IMR-90 (cell line): ENCODE results near the gene SPEM1. TPM values are rescaled to one million over a fixed set of nuclear protein-coding genes. Genes with fewer than 3 reads are reported as not detected.

ENCODE experiments used
- ATAC-seq: fragments of 200-7000 bp; cut with Tn5 transposase; 2 replicates; pipeline ENCODE4 v1.9.1; 2020; ENCODE audit warnings: low read depth, mild to moderate bottlenecking, moderate library complexity
- BruUV-seq: library from RNA; stranded (reverse); fragments of 400-500 nt; replicated peaks from 2 replicates; lab custom pipeline; 2021; lab: Mats Ljungman, UMichigan
- CTCF ChIA-PET: fragments of 300-600 bp; formaldehyde crosslinking; extraction: SDS; loops from one replicate; lab custom pipeline; 2021; ENCODE audit warnings: antibody characterized with exemption; lab: Yijun Ruan, JAX
- POLR2A ChIA-PET: fragments of 300-600 bp; sonication (Branson Sonifier 250); formaldehyde crosslinking; loops from one replicate; lab custom pipeline; 2022; ENCODE audit warnings: antibody characterized with exemption; ENCODE audit not compliant: unreplicated experiment; lab: Charles Lee
- DNase-seq: peaks from one replicate; pipeline ENCODE4 v3.0.0; 2013
- H2AFZ ChIP-seq: replicated peaks from 2 replicates; pipeline ENCODE3; 2013; ENCODE audit warnings: low read length, mild to moderate bottlenecking; ENCODE audit not compliant: poor library complexity
- H2AK5ac ChIP-seq: 2 replicates; pipeline ENCODE4 v1.6.1; 2013; ENCODE audit warnings: low read depth, low read length, inconsistent platforms
- H2AK9ac ChIP-seq: replicated peaks from 2 replicates; pipeline ENCODE3; 2013; ENCODE audit warnings: mild to moderate bottlenecking, low read depth, low read length, moderate library complexity; ENCODE audit not compliant: poor library complexity
- H2BK120ac ChIP-seq: 2 replicates; pipeline ENCODE4 v1.6.1; 2013; ENCODE audit warnings: low read depth, low read length, inconsistent platforms
- H2BK15ac ChIP-seq: 3 replicates; pipeline ENCODE4 v1.6.1; 2013; ENCODE audit warnings: low read depth, low read length, inconsistent platforms
- H2BK20ac ChIP-seq: 2 replicates; pipeline ENCODE4 v1.6.1; 2013; ENCODE audit warnings: low read depth, mild to moderate bottlenecking, inconsistent platforms, low read length, moderate library complexity
- H2BK5ac ChIP-seq: 2 replicates; pipeline ENCODE4 v1.6.1; 2013; ENCODE audit warnings: mild to moderate bottlenecking, low read depth, low read length, inconsistent platforms; ENCODE audit not compliant: poor library complexity, severe bottlenecking
- H3K14ac ChIP-seq: replicated peaks from 2 replicates; pipeline ENCODE4 v1.6.1; 2013; ENCODE audit warnings: low read depth, low read length, inconsistent platforms
- H3K18ac ChIP-seq: 2 replicates; pipeline ENCODE4 v1.6.1; 2013; ENCODE audit warnings: low read depth, low read length, control low read depth
- H3K23ac ChIP-seq: 2 replicates; pipeline ENCODE4 v1.6.1; 2013; ENCODE audit warnings: low read depth, low read length, inconsistent platforms
- H3K27ac ChIP-seq: 2 replicates; pipeline ENCODE4 v1.5.1; 2013; ENCODE audit warnings: mild to moderate bottlenecking, control low read depth, low read length; ENCODE audit not compliant: insufficient read depth
- H3K27me3 ChIP-seq: 2 replicates; pipeline ENCODE4 v1.6.1; 2013; ENCODE audit warnings: low read length; ENCODE audit not compliant: control insufficient read depth, insufficient read depth
- H3K36me3 ChIP-seq: 2 replicates; pipeline ENCODE4 v1.6.1; 2013; ENCODE audit warnings: low read length, mixed read lengths; ENCODE audit not compliant: control insufficient read depth, insufficient read depth
- H3K4ac ChIP-seq: 2 replicates; pipeline ENCODE4 v1.6.1; 2013; ENCODE audit warnings: low read depth, low read length, inconsistent platforms
- H3K4me1 ChIP-seq: 2 replicates; pipeline ENCODE4 v1.6.1; 2013; ENCODE audit warnings: low read length, mixed read lengths; ENCODE audit not compliant: control insufficient read depth, insufficient read depth
- H3K4me2 ChIP-seq: 2 replicates; pipeline ENCODE4 v1.6.1; 2013; ENCODE audit warnings: low read depth, mild to moderate bottlenecking, control low read depth, low read length, moderate library complexity
- H3K4me3 ChIP-seq: 2 replicates; pipeline ENCODE4 v1.5.1; 2013; ENCODE audit warnings: low read depth, mild to moderate bottlenecking, control low read depth, low read length, moderate library complexity; ENCODE audit not compliant: insufficient read depth
- H3K56ac ChIP-seq: 2 replicates; pipeline ENCODE4 v1.6.1; 2013; ENCODE audit warnings: low read length, inconsistent platforms; ENCODE audit not compliant: insufficient read depth; ENCODE audit errors: extremely low read depth
- H3K79me1 ChIP-seq, 2 experiments: 2 replicates each; pipeline ENCODE4 v1.6.1; 2013; ENCODE audit warnings: low read length in 2 of 2, inconsistent platforms in 1 of 2, low read depth in 1 of 2
- H3K9ac ChIP-seq: 2 replicates; pipeline ENCODE4 v1.6.1; 2013; ENCODE audit warnings: low read depth, low read length, control low read depth
- H3K9me1 ChIP-seq: 2 replicates; pipeline ENCODE4 v1.6.1; 2013; ENCODE audit warnings: low read length, inconsistent platforms; ENCODE audit not compliant: insufficient read depth
- H3K9me3 ChIP-seq: 2 replicates; pipeline ENCODE4 v1.6.1; 2013; ENCODE audit warnings: low read length; ENCODE audit not compliant: control insufficient read depth, insufficient read depth
- H4K20me1 ChIP-seq: 2 replicates; pipeline ENCODE4 v1.6.1; 2013; ENCODE audit warnings: low read length, inconsistent platforms; ENCODE audit not compliant: insufficient read depth
- H4K5ac ChIP-seq: 2 replicates; pipeline ENCODE4 v1.6.1; 2013; ENCODE audit warnings: mild to moderate bottlenecking, low read depth, low read length, control low read depth
- H4K8ac ChIP-seq, 2 experiments: 2 replicates each; pipeline ENCODE4 v1.6.1; 2013; ENCODE audit warnings: low read depth in 2 of 2, low read length in 2 of 2, control low read depth in 1 of 2, inconsistent platforms in 1 of 2
- H4K91ac ChIP-seq: 2 replicates; pipeline ENCODE4 v1.6.1; 2013; ENCODE audit warnings: low read depth, low read length, inconsistent platforms; ENCODE audit not compliant: insufficient read depth
- BHLHE40 ChIP-seq: fragments of 150-350 bp; IDR thresholded peaks from 2 replicates; pipeline ENCODE4 v1.6.1; 2016; ENCODE audit warnings: mild to moderate bottlenecking, low read depth, low read length
- CEBPB ChIP-seq: IDR thresholded peaks from 2 replicates; pipeline ENCODE4 v1.6.1; 2012; ENCODE audit warnings: low read depth, low read length, improper control_type of control experiment
- CHD1 ChIP-seq: IDR thresholded peaks from 2 replicates; pipeline ENCODE4 v1.6.1; 2012; ENCODE audit warnings: low read depth, low read length, improper control_type of control experiment
- ELK1 ChIP-seq: fragments of 150-350 bp; IDR thresholded peaks from 2 replicates; pipeline ENCODE4 v1.6.1; 2016; ENCODE audit warnings: low read depth, mild to moderate bottlenecking, low read length, moderate library complexity, borderline replicate concordance
- FOS ChIP-seq: fragments of 150-350 bp; IDR thresholded peaks from 2 replicates; pipeline ENCODE4 v1.6.1; 2016; ENCODE audit warnings: low read depth, low read length
- MAFK ChIP-seq: IDR thresholded peaks from 2 replicates; pipeline ENCODE4 v1.6.1; 2012; ENCODE audit warnings: low read depth, low read length, improper control_type of control experiment
- MAZ ChIP-seq: IDR thresholded peaks from 2 replicates; pipeline ENCODE4 v1.6.1; 2012; ENCODE audit warnings: low read depth, mild to moderate bottlenecking, low read length, improper control_type of control experiment, moderate library complexity, borderline replicate concordance
- MXI1 ChIP-seq: IDR thresholded peaks from 2 replicates; pipeline ENCODE4 v1.6.1; 2012; ENCODE audit warnings: low read depth, mild to moderate bottlenecking, low read length, moderate library complexity, borderline replicate concordance
- NFE2L2 ChIP-seq: fragments of 150-350 bp; IDR thresholded peaks from 2 replicates; pipeline ENCODE4 v1.6.1; 2016; ENCODE audit warnings: low read depth, mild to moderate bottlenecking, low read length
- POLR2A ChIP-seq: IDR thresholded peaks from 2 replicates; pipeline ENCODE4 v1.6.1; 2012; ENCODE audit warnings: mild to moderate bottlenecking, low read depth, low read length
- RAD21 ChIP-seq: IDR thresholded peaks from 2 replicates; pipeline ENCODE4 v1.6.1; 2012; ENCODE audit warnings: low read length, improper control_type of control experiment
- RCOR1 ChIP-seq: IDR thresholded peaks from 2 replicates; pipeline ENCODE4 v1.6.1; 2012; ENCODE audit warnings: mild to moderate bottlenecking, low read length, improper control_type of control experiment; ENCODE audit not compliant: insufficient replicate concordance
- RFX5 ChIP-seq: IDR thresholded peaks from 2 replicates; pipeline ENCODE4 v1.8.0; 2012; ENCODE audit warnings: low read depth, mild to moderate bottlenecking, low read length, moderate library complexity
- SMC3 ChIP-seq: fragments of 150-350 bp; IDR thresholded peaks from 2 replicates; pipeline ENCODE4 v1.6.1; 2016; ENCODE audit warnings: low read depth, mild to moderate bottlenecking, antibody characterized with exemption, low read length, moderate library complexity
- WGBS, 2 experiments: methylation state at CpG; one replicate each; pipeline versions ENCODE4 v1.1.5 to v1.1.7; 2013; ENCODE audit warnings: missing lambda C conversion rate in 2 of 2; ENCODE audit not compliant: insufficient read length in 1 of 2; ENCODE audit errors: extremely low coverage in 2 of 2; 5-methylcytosine and 5-hydroxymethylcytosine counted together
- dilution Hi-C: fragments of 300-500 bp; cut with HindIII; formaldehyde crosslinking; loops from one replicate; pipeline ENCODE4 v1.14.3; 2018; ENCODE audit warnings: low sequenced_read_pairs; ENCODE audit not compliant: unreplicated experiment
- in situ Hi-C: fragments of 300-500 bp; cut with MboI; formaldehyde crosslinking; loops from 3 replicates; pipeline ENCODE4 v1.14.3; 2019; ENCODE audit warnings: low sequenced_read_pairs, inconsistent platforms, mixed read lengths
- intact Hi-C: fragments of 100-400 bp; cut with micrococcal nuclease; formaldehyde crosslinking; loops from 2 replicates; pipeline ENCODE4 v1.10.0; 2022
- polyA plus RNA-seq, 3 experiments: library from polyadenylated mRNA; depleted of rRNA; stranded (reverse); fragments of >200 nt; gene quantifications; 2 replicates each; pipeline ENCODE4 v1.2.3, GENCODE V29; 2012; ENCODE audit warnings: low replicate concordance in 1 of 3
- total RNA-seq: library from RNA; depleted of rRNA; stranded (reverse); fragments of >200 nt; gene quantifications from 2 replicates; pipeline ENCODE4 v1.2.3, GENCODE V29; 2012
- TF ChIP-seq, protein P1 (sequence below): conservative IDR thresholded peaks from 2 replicates; pipeline ENCODE4 v1.5.1; 2012; ENCODE audit warnings: mild to moderate bottlenecking, low read depth, low read length, improper control_type of control experiment
- TF ChIP-seq, protein P2 (sequence below): fragments of 150-350 bp; IDR thresholded peaks from 2 replicates; pipeline ENCODE4 v1.6.1; 2017; ENCODE audit warnings: mild to moderate bottlenecking, antibody characterized with exemption, low read length, low read depth

The SPEM1 gene
- total and polyA plus RNA-seq, 2 of the 4 experiments (the other 2 are of a cell fraction): not detected

DNA sequence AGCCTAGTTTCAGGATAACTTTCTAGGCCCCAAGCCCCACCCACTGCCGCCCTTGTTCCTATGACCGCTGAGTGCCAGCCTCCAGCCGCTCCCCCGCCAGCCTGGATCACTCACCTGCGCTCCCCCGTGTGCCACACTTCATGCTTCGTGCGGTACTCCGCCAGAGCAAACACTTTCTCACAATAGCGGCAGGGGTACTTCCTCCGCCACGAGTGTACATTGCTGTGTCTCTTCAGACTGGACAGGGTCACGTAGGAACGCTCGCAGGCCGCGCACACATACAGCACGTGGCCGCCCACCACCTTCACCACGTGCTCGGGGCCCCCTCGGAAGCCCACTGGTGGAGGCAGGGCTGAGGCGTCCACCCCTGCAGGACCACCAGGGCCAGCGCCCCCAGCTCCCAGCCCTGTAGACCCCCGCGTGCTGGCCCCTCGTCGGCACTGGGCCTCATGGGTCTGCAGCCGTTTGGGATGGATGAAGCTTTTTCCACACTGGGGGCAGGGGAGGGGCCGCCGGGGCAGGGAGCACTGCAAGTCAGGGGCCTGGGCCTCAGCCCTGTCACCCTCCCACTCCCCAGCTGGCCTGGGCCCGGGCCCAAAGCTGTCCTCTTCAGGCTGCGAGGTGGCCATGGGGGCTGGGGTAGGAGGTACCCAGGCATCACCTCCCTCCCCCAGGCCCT lies 45.6 kb downstream of the SPEM1 start:
- Histone ChIP-seq H3K14ac (no peak overlapping the region), H3K4me3 (no peak overlapping the region), H4K20me1 (peaks cover 57% of the 10 kb centered on the region), H3K79me1 (peaks cover 14 to 75% of the 10 kb centered on the region in 2 experiments; a peak in 3 of 4 replicates), H3K56ac (no peak overlapping the region), H3K18ac (no peak overlapping the region), H3K27ac (no peak overlapping the region), H3K36me3 (peaks cover 48% of the 10 kb centered on the region), H3K9me3 (no peaks in the 10 kb centered on the region), H2AK9ac (no peak overlapping the region), H3K23ac (no peak overlapping the region), H2BK5ac (no peak overlapping the region), H3K9ac (no peak overlapping the region), H3K9me1 (peaks cover 24% of the 10 kb centered on the region), H2BK20ac (no peak overlapping the region), H3K4me1 (peaks cover 12% of the 10 kb centered on the region; the same call in 1 of the 2 replicates), H3K4me2 (no peak overlapping the region), H4K5ac (no peak overlapping the region), H4K91ac (no peak overlapping the region), H4K8ac (no peak overlapping the region), H3K4ac (no peak overlapping the region), H2BK15ac (no peak overlapping the region), H2AFZ (no peak overlapping the region), H2AK5ac (no peak overlapping the region), H2BK120ac (no peak overlapping the region), H3K27me3 (no peaks in the 10 kb centered on the region)
- CTCF ChIA-PET: no interaction called here
- no peak for TF ChIP-seq RFX5
- TF ChIP-seq BHLHE40: no peak
- TF ChIP-seq, protein P1, sequence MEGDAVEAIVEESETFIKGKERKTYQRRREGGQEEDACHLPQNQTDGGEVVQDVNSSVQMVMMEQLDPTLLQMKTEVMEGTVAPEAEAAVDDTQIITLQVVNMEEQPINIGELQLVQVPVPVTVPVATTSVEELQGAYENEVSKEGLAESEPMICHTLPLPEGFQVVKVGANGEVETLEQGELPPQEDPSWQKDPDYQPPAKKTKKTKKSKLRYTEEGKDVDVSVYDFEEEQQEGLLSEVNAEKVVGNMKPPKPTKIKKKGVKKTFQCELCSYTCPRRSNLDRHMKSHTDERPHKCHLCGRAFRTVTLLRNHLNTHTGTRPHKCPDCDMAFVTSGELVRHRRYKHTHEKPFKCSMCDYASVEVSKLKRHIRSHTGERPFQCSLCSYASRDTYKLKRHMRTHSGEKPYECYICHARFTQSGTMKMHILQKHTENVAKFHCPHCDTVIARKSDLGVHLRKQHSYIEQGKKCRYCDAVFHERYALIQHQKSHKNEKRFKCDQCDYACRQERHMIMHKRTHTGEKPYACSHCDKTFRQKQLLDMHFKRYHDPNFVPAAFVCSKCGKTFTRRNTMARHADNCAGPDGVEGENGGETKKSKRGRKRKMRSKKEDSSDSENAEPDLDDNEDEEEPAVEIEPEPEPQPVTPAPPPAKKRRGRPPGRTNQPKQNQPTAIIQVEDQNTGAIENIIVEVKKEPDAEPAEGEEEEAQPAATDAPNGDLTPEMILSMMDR: no peak
- TF ChIP-seq FOS: no peak
- no peak for TF ChIP-seq MXI1
- no peak for TF ChIP-seq CEBPB
- TF ChIP-seq, protein P2, sequence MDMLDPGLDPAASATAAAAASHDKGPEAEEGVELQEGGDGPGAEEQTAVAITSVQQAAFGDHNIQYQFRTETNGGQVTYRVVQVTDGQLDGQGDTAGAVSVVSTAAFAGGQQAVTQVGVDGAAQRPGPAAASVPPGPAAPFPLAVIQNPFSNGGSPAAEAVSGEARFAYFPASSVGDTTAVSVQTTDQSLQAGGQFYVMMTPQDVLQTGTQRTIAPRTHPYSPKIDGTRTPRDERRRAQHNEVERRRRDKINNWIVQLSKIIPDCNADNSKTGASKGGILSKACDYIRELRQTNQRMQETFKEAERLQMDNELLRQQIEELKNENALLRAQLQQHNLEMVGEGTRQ: no peak
- no peak for TF ChIP-seq NFE2L2
- TF ChIP-seq RAD21: no peak
- no peak for TF ChIP-seq POLR2A
- TF ChIP-seq ELK1: no peak
- no peak for TF ChIP-seq MAZ
- TF ChIP-seq RCOR1: no peak
- TF ChIP-seq SMC3: no peak
- TF ChIP-seq CHD1: no peak
- TF ChIP-seq MAFK: no peak
- 96% methylated on average over 17 of the region's 33 CpGs; no CpG with 5 or more reads in 1 of the 2 experiments for WGBS, 2 experiments
- no TSS peak for BruUV-seq
- ATAC-seq: no peak
- dilution Hi-C loops: no loop called here
- POLR2A ChIA-PET: no interaction called here
- DNase-seq: no peak
- intact Hi-C loops: no loop called here
- in situ Hi-C loops: no loop called here
